CD4-positive, alpha-beta T cell treated with Interleukin-2 at 100 ng/mL for 4 hours (primary cell): ENCODE data around the gene BUB3.

Source experiments
- DNase-seq: peaks from one replicate; pipeline ENCODE4 v3.0.0-alpha.2; 2020; ENCODE audit warnings: low spot score

The BUB3 gene

DNA sequence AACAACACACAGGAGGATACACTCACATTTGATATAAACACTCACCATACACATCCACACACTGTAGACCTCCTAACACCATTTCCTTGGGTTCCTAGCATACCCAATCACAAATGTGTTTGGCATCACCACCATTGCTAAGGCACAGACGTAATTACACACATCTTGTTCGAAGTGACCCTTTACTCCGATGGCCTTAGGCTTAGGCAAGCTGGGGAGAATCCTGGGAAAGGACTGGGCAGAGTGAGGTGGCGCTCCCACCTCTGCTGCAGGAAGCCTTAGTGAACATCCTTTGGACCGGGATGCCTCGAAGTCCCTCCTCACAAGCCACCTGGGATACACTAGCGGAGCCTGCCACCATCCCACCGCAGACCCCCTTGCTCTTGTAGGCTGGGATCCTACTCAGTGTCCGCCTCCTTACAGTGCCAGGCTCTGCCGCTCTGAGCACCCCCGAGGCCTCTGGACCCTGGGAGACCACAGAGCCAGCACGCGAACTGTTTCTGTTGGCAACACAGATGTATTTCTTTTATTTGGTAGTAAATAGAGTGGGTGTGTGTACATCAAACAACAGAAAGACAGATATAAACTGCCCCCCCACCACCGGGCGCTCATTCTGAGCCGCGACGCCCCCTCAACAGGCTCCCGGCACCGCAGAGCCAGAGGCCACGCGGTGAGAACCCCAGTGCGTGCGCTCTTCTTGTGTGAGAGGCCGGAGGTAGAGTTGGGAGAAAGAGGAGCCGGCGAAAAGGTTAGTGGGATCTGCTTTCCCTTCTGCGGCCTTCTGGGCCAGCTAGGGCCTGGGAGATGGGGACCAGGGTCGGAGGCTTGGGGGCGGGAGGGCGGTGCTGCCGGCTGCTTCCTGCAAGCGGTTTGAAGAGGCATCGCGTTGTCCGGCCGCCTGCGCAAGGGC lies 12.2 kb upstream of the BUB3 start:
- DNase-seq: no peak

DNA sequence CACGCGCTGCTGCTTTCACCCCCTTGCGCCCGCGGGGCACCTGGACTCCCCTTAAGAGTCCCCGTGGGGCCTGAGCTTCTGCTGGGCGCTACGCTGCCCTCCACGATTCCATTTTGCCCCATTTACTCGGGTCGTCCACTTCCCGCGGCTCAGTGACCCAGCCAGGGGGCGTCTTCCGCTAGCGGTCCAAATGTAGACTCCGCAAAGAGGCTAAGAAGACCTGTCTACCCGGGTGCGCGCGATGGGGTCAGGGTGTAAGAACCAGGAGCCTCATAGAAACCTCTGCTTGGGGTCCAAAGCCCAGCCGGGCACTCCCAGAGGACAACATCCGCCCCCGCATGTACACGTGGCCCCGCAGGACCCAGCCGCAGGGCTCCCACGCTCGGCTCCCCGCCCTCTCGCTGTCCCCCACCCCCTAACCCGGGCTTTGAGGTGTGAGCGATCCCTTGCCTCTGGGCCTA lies 11.5 kb upstream of the BUB3 start:
- no peak for DNase-seq

- no peak for DNase-seq
Observed at GRCh38 chr10:123143162-123143824, 10.9 kb upstream of the BUB3 start.

DNA sequence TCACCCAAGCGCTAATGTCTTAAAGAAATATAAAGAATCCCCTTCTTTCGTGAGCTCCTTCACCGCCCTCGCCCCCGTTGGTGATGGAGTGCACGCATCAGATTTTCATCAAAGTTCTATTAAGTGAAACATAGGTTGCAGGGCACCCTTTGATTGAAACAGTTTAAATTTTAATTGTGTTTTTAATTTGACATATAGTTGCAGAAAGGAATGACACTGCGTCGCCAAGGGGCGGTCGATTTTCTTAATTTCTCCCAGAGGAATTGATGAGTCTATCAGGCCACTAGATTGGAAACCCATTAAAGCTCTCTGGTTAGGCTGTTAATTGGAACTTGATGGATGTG lies 10.4 kb upstream of the BUB3 start:
- no peak for DNase-seq

DNA sequence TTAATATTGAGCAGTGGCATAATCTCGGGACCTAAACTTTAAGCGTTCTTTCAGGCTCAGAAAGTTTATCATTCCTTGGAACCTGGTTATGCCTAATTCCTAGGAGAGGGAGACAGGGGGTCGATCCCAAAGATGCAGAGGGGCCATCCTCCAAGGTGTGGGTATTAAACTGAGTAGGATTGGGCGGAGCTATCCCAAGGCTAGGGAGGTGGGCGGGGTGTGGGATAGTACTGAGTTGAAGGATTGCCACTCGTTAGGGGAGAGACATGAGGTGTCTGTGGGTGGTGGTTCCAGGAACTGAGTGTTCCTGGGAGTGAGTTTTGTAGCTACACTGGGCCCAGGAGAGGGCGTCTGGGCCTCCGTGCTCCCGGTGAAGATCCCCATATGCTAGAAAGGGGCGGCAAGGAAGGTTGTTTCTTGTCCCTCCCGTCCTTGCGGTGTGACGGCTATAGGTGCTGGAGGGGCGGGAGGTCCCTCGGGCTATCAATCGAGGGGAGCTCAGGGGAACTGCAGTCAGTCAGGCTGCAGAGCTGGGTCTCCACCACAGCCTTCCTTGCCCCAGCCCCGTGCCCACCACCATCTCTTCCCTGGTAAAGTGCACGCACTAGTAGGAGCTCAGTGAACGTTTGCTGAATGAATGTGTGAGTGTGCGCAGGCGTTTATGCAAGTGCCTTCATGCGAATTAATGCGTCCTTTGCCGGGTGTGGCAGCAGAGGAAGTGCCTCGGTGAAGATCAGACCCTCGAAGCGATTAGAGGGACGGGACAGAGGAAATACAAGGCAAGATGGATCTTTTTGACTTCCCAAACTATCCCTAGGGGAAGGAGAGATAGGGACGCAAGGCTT lies 9.3 kb upstream of the BUB3 start:
- no peak for DNase-seq

GRCh38 chr10:123145542-123146012 lies 8.6 kb upstream of the BUB3 start:
- no peak for DNase-seq

- no peak for DNase-seq
Observed at GRCh38 chr10:123146013-123146893, 7.9 kb upstream of the BUB3 start.

DNA sequence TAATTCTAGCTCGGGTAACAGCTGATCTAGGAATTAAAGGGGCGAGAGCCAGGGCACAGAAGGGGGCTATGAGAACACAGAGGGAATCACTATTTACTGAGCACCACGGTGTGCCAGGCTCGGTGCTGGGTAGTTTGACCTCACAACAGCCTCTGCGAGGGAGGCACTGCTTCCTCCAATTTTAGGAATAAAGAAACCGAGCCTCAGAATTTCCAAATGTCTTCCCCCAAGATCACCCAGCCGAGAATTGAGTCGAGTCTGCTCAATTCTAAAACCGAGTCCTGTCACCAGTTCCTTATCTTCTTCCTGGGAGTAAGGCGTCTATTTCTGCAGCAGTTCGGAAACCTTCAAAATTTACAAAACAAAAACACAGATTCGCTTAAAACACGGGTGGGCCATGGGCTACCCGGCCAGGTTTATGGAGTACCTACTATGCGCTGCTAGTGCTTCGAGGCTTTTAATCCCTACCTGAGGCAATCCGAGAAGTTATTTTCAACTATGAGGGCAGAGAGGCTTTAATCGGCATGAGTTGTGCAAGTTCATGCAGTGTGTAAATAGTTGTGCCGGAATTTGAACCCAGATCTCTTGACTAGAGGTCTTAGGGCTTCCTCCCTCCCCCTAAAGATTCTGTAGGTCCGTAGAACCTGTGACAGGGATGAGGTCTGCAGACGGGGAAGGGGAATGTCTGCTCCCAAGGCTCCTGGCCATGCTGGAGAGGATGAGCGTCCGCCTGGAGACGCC lies 7.1 kb upstream of the BUB3 start:
- no peak for DNase-seq

DNA sequence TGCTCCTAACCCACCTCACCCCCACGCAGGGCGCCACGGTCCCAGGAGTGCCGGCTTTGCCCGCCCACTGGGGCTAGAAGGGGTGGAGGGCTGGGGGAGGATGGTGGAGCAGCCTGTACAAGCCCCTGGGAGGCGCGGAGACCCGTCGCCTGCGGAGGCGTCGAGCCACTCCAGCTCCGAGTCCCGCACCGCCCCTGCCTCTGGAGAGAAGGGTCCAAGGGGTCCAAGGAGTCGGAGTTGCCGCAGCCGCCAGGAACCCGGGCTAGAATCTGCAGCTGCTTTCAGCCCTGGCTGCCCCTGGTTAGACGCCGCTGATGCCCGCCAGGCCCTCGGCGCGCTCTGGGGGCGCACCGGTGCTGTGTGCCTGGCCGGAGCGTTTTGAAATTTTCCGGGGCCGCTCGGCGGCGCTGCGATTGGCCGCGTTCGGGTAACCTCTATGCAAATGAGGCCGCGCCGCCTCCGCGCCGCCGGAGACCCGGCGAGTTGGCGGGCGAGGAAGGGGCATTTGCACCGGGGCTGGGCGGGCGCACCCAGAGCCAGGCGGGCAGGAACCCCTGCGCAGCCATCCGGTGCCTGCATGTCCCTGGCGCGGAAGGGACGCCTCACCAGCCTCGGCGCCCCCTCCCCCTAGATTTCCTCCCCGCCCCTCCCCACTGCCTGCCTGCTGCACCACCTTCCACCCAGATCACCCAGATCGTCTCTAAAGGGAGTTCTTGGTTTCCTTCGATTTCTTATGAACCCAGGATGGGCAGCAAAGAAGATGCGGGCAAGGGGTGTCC lies 6.4 kb upstream of the BUB3 start, which contains the start of gene HMX2:
Gene HMX2 (plus strand): TSS at position 502 of the 779 bp plus-strand sequence. CDS start 243 bp downstream, at position 745.
- DNase-seq: no peak

- no peak for DNase-seq
Observed at GRCh38 chr10:123148414-123149161, 5.6 kb upstream of the BUB3 start.

GRCh38 chr10:123149162-123149567 lies 5.0 kb upstream of the BUB3 start:
- no peak for DNase-seq

DNA sequence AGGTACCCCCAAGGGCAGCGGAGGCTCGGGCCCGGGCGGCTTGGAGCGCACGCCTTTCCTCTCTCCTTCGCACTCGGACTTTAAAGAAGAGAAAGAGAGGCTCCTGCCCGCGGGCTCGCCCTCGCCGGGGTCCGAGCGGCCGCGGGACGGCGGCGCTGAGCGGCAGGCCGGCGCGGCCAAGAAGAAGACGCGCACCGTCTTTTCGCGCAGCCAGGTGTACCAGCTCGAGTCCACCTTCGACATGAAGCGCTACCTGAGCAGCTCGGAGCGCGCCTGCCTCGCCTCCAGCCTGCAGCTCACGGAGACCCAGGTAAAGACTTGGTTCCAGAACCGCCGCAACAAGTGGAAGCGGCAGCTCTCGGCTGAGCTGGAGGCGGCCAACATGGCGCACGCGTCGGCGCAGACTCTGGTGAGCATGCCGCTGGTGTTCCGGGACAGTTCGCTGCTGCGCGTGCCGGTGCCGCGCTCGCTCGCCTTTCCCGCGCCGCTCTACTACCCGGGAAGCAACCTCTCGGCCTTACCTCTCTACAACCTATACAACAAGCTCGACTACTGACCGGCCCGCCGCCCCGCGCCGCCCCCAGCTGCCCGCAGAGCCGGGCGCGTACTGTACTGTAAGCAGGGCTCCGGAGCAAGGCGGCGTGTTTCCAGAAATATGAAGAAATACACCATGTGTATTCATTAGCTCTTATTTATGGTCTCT lies 4.5 kb upstream of the BUB3 start:
- peak; percentile 22 for DNase-seq

GRCh38 chr10:123150271-123150985 lies 3.8 kb upstream of the BUB3 start:
- DNase-seq: no peak

GRCh38 chr10:123150986-123151736 lies 3.0 kb upstream of the BUB3 start:
- DNase-seq: no peak

DNA sequence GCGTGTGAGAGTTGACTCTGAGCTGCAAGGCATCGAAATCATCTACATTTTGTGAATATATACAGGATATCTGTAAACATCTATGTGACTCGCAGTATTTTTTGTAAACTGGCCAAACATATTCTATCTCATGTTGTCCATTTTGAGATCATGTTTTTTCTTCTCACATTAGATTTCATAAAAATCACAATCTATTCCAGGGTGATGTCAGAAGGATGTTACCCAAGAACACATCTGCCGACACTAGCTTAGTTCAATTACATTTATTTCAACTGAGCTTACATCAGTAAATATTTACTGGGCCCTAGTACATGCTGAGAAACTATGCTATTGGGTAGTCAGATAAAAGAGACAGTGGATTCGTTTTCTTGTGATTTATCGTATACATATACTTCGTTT lies 2.5 kb upstream of the BUB3 start:
- DNase-seq: no peak

- DNase-seq: no peak
Observed at GRCh38 chr10:123153486-123154091, 613 bp upstream of the BUB3 start.
